Peyer's patch (tissue), 4 donors: ENCODE results near the gene DNAH12. TPM values are rescaled to one million over a fixed set of nuclear protein-coding genes. Genes with fewer than 3 reads are reported as not detected.

Source experiments
- DNase-seq, 3 donors: peaks; one replicate each; pipeline ENCODE4 v3.0.0-alpha.2; 2017 to 2019
- H3K27ac ChIP-seq, 4 donors: fragments of 200-600 bp; sonication (generic); one replicate each; pipeline ENCODE4 v1.5.1; 2016 to 2019
- H3K27me3 ChIP-seq, 2 donors: fragments of 200-600 bp; sonication (generic); one replicate each; pipeline ENCODE4 v1.5.1; 2019
- H3K36me3 ChIP-seq, 3 donors: fragments of 200-600 bp; sonication (generic); one replicate each; pipeline ENCODE4 v1.5.1; 2016 to 2019
- H3K4me1 ChIP-seq, 4 donors: fragments of 200-600 bp; sonication (generic); one replicate each; pipeline ENCODE4 v1.5.1; 2016 to 2019
- H3K4me3 ChIP-seq, 4 donors: fragments of 200-600 bp; sonication (generic); 1 replicate in 3 of 4; 2 replicates in 1 of 4; pipeline ENCODE4 v1.5.1; 2016 to 2019; ENCODE audit warnings: mild to moderate bottlenecking in 1 of 4
- H3K9me3 ChIP-seq, 4 donors: fragments of 200-600 bp; sonication (generic); one replicate each; pipeline ENCODE4 v1.5.1; 2016 to 2019; ENCODE audit warnings: mild to moderate bottlenecking in 1 of 4
- POLR2A ChIP-seq, 2 donors: fragments of 450-650 bp; IDR thresholded peaks; one replicate each; pipeline ENCODE4 v1.5.1; 2017; ENCODE audit warnings: antibody characterized with exemption in 2 of 2, mild to moderate bottlenecking in 2 of 2, moderate library complexity in 2 of 2
- total RNA-seq, 4 donors: library from RNA; depleted of rRNA; stranded (reverse); fragments of >200 nt; gene quantifications; one replicate each; pipeline ENCODE4 v1.1.0, GENCODE V29; 2016
- TF ChIP-seq, protein P1 (sequence below), 6 experiments: fragments of 450-650 bp in 4 of 6; fragments of 200-600 bp in 2 of 6; sonication (generic) in 1 of 6; IDR thresholded peaks; one replicate each; pipeline ENCODE4 v1.5.1; 2017 to 2019; ENCODE audit warnings: antibody characterized with exemption in 6 of 6, mild to moderate bottlenecking in 3 of 6, moderate library complexity in 1 of 6

Gene DNAH12
- total RNA-seq, 4 donors from 2014 or later, result 0.13 to 0.35 TPM; not detected in 2

DNA sequence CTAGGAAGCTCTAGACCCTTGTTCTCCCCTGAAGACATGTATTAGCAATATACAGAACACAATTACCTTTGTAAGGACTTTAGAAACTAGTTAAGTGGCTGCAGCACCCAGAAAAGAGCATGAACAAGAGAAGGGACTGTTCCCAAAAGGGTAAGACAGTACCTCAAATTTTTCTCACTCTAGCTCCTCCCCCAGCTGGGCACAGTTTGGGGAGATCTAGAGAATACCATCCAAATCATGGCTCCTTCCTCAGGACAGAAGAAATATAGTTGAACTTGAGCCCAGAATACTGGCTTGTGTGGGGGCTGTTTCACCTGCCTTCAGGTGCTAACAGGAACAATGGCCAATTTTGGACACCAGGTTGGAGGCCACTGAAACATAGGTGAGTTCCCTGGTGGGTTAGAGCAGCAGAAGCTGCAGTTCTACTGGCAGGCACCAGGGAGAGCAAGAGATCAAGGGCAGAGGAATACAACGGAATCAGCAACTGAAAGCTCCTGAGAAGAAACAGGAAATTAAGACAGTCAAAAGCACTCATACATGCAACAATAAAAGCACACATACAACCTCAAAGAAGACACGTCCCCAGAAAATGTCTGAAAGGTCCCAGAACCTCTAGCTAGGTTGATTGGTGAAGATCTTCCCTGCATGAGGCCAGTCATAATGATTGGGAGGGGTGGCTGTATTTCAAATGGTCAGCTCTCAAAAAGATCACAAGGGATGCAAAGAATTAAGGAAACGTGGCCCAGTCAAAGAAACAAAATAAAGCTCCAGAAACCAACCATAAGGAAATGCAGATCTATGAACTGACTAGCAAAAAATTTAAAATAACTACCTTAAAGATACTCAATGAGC lies 146.7 kb downstream of the DNAH12 start:
- Histone ChIP-seq H3K9me3 (no peaks in the 10 kb centered on the region), H3K27me3 (no peaks in the 10 kb centered on the region), H3K4me3 (no peak overlapping the region), H3K4me1 (no peaks in the 10 kb centered on the region), H3K27ac (no peak overlapping the region), H3K36me3 (no peaks in the 10 kb centered on the region)
- TF ChIP-seq, protein P1, sequence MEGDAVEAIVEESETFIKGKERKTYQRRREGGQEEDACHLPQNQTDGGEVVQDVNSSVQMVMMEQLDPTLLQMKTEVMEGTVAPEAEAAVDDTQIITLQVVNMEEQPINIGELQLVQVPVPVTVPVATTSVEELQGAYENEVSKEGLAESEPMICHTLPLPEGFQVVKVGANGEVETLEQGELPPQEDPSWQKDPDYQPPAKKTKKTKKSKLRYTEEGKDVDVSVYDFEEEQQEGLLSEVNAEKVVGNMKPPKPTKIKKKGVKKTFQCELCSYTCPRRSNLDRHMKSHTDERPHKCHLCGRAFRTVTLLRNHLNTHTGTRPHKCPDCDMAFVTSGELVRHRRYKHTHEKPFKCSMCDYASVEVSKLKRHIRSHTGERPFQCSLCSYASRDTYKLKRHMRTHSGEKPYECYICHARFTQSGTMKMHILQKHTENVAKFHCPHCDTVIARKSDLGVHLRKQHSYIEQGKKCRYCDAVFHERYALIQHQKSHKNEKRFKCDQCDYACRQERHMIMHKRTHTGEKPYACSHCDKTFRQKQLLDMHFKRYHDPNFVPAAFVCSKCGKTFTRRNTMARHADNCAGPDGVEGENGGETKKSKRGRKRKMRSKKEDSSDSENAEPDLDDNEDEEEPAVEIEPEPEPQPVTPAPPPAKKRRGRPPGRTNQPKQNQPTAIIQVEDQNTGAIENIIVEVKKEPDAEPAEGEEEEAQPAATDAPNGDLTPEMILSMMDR (IDR thresholded peaks at IDR 0.05), result peak; percentile 25 to 95 (median 84)
- no peak for TF ChIP-seq POLR2A (IDR thresholded peaks at IDR 0.05)
- peak; percentile 27 to 75 (median 55) for DNase-seq

GRCh38 chr3:57393977-57394376 lies 150.2 kb downstream of the DNAH12 start:
- H3K4me3 ChIP-seq, result no peak overlapping the region
- H3K4me1 ChIP-seq, result no peaks in the 10 kb centered on the region
- DNase-seq, result no peak
- H3K9me3 ChIP-seq, result no peaks in the 10 kb centered on the region
- H3K36me3 ChIP-seq, result no peaks in the 10 kb centered on the region
- no peaks in the 10 kb centered on the region for H3K27me3 ChIP-seq
- TF ChIP-seq, protein P1 (IDR thresholded peaks at IDR 0.05), result no peak
- TF ChIP-seq POLR2A (IDR thresholded peaks at IDR 0.05), result no peak
- no peak overlapping the region for H3K27ac ChIP-seq

DNA sequence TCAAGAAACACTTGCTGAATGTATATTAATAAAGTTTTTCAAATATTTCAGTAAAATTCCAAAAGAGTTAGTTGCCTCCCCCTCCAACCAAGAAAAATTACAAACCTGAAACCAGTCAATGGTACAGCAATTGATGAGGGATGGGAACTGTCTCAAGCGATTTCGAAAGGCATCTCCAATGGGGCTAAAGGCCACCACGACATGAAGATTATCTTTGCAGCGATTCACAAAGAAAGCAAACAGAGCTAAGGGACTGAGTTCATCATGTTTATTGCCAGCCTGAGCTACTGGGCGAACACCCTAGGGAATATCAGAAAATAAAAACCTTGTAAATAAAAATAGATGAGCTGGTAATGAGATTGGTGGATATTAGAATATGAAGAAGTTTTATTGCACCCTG lies 152.4 kb downstream of the DNAH12 start:
- H3K9me3 ChIP-seq, result no peaks in the 10 kb centered on the region
- no peaks in the 10 kb centered on the region for H3K36me3 ChIP-seq
- H3K27me3 ChIP-seq, result no peaks in the 10 kb centered on the region
- H3K4me3 ChIP-seq, result no peak overlapping the region
- H3K27ac ChIP-seq, result no peak overlapping the region
- H3K4me1 ChIP-seq, result no peaks in the 10 kb centered on the region
- no peak for DNase-seq
- TF ChIP-seq, protein P1 (IDR thresholded peaks at IDR 0.05), result no peak
- TF ChIP-seq POLR2A (IDR thresholded peaks at IDR 0.05), result no peak

- no peaks in the 10 kb centered on the region for H3K36me3 ChIP-seq
- TF ChIP-seq POLR2A (IDR thresholded peaks at IDR 0.05), result no peak
- TF ChIP-seq, protein P1 (IDR thresholded peaks at IDR 0.05), result no peak
These were observed 154.9 kb downstream of the DNAH12 start for GRCh38 chr3:57389271-57389670.

GRCh38 chr3:57386307-57386706 lies 157.8 kb downstream of the DNAH12 start:
- H3K9me3 ChIP-seq, result no peaks in the 10 kb centered on the region
- H3K27me3 ChIP-seq, result no peaks in the 10 kb centered on the region
- H3K36me3 ChIP-seq, result no peaks in the 10 kb centered on the region
- TF ChIP-seq POLR2A (IDR thresholded peaks at IDR 0.05), result no peak
- TF ChIP-seq, protein P1 (IDR thresholded peaks at IDR 0.05), result no peak
- no peak for DNase-seq
- H3K27ac ChIP-seq, result no peak overlapping the region
- H3K4me3 ChIP-seq, result no peak overlapping the region
- no peaks in the 10 kb centered on the region for H3K4me1 ChIP-seq

More at GRCh38 chr3:57389271-57389670, 154.9 kb downstream of the DNAH12 start:
- Histone ChIP-seq H3K4me3 (no peak overlapping the region), H3K9me3 (no peaks in the 10 kb centered on the region), H3K4me1 (no peaks in the 10 kb centered on the region), H3K27ac (no peak overlapping the region), H3K27me3 (no peaks in the 10 kb centered on the region)
- DNase-seq, result no peak
